Stimulated activated CD8-positive, alpha-beta memory T cell treated with anti-CD3 and anti-CD28 coated beads, Interleukin-12 subunit alpha, Interleukin-12 subunit beta, amount 100 ng/mL, for 24 hours (primary cell): ENCODE data around the gene NLRP13.
"Not testable (repeated sequence)": the region's sequence is repeated elsewhere in the genome, so short reads cannot be mapped to it uniquely, and the experiment has no call there.

Experiments used
- DNase-seq: peaks from one replicate; pipeline ENCODE4 v3.0.0-alpha.2; 2020; ENCODE audit errors: extremely low read depth

NLRP13 gene, protein sequence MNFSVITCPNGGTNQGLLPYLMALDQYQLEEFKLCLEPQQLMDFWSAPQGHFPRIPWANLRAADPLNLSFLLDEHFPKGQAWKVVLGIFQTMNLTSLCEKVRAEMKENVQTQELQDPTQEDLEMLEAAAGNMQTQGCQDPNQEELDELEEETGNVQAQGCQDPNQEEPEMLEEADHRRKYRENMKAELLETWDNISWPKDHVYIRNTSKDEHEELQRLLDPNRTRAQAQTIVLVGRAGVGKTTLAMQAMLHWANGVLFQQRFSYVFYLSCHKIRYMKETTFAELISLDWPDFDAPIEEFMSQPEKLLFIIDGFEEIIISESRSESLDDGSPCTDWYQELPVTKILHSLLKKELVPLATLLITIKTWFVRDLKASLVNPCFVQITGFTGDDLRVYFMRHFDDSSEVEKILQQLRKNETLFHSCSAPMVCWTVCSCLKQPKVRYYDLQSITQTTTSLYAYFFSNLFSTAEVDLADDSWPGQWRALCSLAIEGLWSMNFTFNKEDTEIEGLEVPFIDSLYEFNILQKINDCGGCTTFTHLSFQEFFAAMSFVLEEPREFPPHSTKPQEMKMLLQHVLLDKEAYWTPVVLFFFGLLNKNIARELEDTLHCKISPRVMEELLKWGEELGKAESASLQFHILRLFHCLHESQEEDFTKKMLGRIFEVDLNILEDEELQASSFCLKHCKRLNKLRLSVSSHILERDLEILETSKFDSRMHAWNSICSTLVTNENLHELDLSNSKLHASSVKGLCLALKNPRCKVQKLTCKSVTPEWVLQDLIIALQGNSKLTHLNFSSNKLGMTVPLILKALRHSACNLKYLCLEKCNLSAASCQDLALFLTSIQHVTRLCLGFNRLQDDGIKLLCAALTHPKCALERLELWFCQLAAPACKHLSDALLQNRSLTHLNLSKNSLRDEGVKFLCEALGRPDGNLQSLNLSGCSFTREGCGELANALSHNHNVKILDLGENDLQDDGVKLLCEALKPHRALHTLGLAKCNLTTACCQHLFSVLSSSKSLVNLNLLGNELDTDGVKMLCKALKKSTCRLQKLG

DNA sequence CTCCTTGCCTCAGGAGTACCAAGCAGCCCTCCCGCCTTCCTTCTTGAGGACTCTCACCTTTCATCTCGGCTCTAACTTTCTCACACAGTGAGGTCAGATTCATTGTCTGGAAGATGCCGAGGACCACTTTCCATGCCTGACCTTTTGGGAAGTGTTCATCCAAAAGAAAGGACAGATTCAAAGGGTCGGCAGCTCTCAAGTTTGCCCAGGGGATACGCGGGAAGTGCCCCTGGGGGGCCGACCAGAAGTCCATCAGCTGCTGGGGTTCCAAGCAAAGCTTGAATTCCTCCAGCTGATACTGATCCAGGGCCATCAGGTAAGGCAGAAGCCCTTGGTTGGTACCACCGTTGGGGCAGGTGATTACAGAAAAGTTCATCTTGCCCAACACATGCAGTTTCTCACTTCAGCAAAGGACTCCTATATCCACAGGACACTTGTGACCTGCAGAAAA lies at the start of gene NLRP13:
NLRP13 (minus strand) TSS at position 401 of the 451 bp plus-strand sequence; CDS start at position 376, 25 bp downstream.
- no peak for DNase-seq

DNA sequence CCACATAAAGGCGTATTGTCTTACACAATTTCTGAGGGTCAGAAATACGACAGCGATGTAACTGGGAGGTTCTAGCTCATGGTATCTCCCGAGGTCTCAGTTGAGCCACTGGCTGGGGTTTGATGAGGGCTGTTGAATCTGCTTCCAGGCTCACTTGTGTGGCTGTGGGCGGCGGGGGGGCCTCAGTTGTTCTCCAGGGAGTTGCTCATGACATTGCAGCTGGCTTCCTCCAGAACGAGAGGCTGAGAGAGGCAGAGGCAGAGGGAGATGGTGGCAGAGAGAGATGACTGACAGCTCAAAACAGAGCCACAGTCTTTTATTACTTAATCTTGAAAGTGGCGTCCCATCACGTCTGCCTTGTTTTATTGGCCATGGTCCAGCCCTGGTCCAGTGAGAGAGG lies 48.3 kb upstream of the NLRP13 start:
- no peak for DNase-seq

DNA sequence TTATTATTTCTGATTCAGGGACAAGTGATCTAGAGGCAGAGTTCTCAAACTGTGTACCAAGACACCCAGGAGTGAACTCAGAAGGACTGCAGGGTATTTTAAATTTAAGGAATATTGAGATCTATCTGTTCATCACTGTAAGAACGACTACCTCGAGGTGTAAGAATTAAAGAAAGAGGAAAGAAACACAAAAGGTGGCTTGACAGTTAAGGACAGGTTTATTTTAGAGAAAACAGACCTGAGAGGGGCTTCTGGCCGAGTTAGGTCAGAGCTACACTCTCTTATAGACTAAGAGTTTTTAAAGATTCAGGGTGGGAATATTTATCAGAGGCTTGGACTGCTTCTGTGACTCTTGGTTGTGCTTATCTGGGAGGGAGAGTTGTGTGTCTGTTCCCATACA lies 41.8 kb upstream of the NLRP13 start:
- DNase-seq, result no peak

DNA sequence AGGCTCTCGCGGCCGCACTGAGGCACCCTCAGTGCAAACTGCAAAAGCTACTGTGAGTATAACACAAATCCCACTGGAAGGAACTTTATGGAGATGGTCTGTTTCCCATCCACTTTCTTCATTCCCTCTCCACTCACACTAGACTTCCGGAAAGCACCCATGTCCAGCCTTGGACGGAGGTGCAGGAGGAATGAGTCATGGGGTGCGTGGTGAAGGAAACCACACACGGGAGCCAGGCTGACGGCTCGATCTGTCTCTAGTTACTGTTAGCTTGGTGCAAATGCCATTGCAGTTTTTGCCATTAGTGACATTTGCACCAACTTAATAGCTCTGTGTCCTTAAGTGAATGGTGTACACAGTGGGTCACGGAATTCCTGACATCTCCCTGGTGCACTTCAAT lies 30.1 kb upstream of the NLRP13 start:
- DNase-seq, result no peak

DNA sequence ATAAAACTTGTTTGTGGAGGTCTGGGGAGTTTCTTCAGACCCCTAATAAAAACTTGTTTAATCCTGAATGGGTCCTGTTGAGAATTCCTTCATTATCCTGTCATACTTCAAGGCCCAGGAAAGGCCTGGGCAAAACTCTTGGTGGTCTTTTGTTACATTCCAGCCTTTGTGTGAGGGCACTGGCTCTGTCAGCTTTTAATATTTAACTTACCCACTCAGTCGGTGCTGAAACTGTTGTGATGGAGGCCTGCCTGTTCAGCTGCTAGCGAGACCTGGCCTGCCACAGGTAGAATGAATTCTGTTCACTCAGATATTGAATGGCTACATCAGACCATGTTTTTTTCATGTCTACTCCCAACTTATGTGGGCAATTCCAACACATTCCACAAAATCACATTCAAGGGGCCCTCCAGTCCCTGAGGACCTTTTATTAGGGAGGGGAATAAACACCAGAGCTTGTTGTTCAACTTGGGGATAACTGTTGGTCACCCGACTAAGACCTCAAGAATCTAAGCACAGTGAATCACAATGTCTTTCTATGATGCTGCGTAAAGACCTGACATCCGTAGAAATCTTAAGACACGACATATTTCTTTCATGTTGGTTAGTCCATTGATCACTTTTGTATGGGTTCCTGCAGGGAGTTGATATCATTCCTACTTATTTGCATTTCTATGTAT lies 28.0 kb upstream of the NLRP13 start:
- DNase-seq, result no peak

DNA sequence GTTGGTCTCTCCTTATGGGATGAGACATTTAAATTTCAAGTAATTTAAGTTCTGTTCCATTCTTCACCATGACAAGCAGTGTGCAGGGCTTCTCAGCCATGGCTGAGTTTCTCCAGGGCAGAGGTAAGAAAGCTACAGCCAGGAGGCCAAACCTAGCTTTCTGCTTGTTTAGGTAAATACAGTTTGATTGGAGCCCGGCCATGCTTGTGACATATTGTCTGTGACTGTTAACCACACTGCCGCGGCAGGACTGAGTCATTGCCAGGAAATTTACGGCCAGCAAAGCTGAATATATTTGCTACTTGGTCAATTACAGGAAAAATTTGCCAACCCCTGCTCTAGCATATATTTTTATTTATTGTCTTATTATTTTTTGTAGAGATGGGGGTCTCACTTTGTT lies 26.2 kb upstream of the NLRP13 start:
- DNase-seq, result no peak

DNA sequence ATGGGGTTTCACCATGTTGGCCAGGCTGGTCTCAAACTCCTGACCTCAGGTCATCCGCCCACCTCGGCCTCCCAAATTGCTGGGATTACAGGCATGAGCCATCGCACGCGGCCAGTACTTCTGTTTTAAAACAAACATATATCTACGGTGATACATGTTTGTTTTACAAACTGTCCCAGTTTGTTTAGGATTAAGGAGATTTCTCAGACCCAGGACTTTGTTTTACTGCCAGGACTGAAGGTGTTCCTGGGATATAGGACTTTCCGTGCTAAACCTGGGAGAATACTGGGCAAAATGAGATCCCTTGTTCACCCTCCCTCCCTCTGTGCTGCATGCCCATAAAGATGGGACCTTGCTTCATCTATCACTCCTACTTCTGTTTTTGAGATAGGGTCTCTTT lies 24.3 kb upstream of the NLRP13 start:
- DNase-seq, result no peak

DNA sequence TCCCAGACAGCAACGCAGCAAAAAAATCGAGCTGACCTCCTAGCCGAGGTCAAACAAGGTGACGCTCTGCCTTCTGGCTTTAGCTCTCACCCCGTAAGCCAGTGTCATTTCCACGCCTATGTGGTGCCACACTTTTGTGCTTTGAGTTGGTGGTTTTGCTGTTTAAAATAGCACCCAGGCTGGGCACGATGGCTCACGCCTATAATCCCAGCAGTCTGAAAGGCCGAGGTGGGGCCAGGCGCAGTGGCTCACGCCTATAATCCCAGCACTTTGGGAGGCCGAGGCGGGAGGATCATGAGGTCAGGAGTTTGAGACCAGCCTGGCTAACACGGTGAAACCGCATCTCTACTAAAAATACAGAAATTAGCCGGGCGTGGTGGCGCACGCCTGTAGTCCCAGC lies 18.4 kb upstream of the NLRP13 start:
- not testable (repeated sequence) for DNase-seq

DNA sequence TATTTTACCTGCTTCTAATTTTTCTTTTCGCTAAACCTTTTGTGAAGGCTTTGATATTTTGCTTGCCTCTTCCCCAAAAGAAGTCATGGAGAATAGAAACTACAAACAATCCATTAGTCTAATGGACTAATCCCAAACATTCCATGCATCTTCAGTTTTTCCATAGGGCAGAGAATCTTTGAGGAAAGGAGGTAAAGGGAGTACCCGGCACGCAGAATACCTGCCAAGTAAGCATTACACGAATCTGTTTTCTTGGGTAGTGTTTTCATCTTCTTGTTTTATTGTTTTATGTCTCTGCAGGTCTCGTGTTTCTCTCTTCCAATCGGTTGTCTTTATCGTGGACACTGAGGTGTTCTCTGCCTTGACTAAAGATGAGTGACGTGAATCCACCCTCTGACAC lies 15.4 kb upstream of the NLRP13 start, which contains the start of gene NLRP8:
NLRP8 (plus strand) TSS at position 301 of the 400 bp plus-strand sequence.
- DNase-seq, result no peak

DNA sequence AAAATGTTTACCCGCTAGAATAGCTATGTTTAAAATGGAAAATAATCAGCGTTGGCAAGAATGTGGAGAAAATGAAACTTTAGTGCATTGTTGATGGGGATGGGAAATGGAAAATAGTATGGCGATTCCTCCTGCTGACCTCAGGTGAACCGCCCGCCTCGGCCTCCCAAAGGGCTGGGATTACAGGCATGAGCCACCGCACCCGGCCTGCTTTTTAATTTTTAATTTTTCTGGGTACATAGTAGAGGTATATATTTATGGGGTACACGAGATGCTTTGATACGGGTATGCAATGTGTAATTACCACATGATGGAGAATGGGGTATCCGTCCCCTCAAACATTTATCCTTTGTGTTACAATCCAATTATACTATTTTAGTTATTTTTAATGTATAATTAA lies 8.2 kb upstream of the NLRP13 start:
- DNase-seq, result no peak

DNA sequence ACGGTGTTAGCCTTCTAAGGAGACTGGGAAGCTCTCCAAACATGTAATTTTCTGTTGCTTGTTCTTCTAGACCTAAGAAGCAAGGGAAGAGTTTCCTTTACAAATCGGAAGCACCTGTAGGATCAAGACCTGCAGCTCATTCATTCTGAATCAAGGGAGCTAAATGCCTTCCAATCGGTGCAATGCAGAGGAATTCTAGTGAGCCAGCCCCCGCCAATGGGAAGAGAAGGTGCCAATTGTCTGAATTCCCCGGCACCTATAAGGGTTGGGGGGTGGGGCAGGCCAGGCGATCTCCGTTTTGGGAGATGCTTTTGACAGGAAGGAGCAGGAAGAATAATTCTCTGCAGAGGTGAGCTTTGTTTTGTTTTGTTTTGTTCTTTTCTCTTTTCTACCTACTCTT lies 7.1 kb upstream of the NLRP13 start:
- no peak for DNase-seq

DNA sequence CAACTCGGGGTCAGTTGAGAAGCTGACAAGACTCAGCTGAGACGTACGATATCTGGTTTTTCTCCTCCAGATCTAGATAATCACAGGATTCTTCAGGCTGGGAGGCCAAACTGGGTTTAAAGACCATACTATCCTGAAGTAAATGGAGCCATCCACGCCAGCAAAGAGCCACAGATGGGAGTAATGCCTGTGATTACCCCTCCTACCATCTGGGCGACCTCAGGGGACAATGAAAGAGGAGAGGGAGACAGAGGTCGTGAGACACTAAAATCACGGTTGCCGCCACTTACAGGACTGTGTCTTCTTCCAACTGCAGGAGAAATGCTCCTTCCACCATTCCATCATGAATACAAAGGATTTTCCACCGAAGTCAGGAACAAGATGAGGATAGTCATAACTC lies 3.1 kb upstream of the NLRP13 start:
- DNase-seq, result no peak

DNA sequence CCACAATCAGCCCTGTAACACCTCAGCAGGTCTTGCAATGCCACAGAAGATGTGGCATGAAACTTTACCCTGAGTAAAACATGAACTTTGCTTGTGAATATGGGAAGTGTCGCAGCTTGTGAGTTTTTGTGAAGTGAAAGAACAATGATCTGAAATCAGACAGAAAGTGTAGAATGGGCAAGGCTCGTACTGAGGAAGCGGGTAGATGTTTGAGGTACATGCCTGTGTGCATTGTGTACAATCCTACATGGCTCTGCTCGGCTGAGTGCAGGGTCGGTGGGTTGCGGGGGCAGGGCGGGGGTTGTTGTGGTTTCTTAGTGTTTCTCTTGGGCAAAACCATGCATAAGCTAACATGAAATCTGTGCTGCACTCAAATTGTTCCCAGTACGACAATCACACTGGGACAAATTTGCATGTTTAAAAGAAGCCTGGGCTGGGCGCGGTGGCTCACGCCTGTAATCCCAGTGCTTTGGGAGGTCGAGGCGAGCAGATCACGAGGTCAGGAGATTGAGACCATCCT lies 1.1 kb downstream of the NLRP13 start:
- DNase-seq, result no peak

DNA sequence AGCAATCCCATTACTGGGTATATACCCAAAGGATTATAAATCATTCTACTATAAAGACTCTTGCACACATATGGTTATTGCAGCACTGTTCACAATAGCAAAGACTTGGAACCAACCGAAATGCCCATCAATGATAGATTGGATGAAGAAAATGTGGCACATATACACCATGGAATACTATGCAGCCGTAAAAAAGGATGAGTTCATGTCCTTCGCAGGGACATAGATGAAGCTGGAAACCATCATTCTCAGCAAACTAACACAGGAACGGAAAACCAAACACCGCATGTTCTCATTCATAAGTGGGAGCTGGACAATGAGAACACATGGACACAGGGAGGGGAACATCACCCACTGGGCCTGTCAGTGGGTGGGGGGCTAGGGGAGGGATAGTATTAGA lies 2.9 kb downstream of the NLRP13 start:
- DNase-seq, result not testable (repeated sequence)

DNA sequence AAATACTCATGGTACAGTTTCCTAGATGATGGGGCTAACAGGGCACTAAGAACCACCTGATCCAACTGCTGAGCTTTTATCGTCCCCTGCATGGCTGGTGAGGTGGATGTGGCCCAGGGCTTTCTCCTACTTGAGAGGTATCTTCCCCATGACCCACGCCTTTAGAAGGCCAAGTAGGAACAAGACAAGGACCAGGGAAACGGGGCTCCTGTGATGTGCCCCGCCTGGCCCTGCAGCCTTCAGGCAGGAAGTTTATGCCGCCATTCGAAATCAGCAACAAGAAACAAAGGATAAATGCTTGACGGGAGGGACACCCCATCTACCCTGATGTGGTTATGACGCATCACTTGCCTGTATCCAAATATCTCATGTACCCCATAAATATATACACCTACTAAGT lies 4.1 kb downstream of the NLRP13 start:
- no peak for DNase-seq

DNA sequence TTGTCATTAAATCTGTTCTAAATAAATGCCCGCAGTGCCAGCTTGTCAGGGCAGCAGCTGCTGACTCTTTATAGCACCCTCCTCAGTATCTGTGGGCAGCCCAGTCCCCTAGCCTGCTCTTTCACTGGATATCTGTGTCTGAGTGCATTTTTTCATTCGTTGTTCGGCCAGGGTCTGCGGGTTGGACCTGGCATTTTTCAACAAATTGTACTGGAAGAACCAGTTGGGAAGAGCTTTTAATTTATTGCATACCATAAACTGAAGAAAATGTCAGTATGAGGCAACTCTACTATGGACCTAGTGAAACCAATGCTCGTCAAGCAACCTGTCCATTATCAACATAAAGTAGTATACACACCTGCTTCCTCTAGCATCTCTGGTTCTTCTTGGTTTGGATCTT lies 8.6 kb downstream of the NLRP13 start:
- DNase-seq, result no peak

DNA sequence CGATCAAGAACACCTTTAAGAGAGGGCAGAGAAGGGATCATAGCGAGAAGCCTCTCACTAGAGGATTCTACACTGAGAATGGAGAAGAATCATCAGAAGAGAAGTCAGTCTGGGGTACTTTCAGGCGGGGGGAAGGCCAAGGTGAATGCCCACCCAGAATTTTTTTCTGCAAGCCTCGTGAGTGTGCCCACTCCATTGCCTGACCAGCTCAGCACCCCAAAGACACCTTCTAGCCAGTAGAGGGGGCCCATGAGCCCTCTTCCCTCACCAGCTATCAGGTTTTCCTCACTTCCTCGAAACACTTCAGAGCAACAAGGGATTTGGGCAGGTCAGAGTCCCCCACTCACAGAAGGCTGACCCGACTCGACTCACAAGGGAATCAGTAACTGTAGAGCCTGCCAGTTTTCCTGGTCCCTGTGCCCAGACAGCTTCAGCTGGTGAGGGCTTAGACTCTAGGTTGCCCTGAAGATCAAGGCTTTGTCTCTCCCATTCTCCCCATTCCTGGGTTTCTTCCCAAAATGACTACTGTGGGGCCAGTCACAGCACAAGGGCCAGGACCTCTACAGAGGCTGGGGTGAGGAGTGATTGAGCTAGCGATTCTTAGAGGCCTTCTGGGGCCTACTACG lies 18.4 kb downstream of the NLRP13 start:
- DNase-seq, result no peak

DNA sequence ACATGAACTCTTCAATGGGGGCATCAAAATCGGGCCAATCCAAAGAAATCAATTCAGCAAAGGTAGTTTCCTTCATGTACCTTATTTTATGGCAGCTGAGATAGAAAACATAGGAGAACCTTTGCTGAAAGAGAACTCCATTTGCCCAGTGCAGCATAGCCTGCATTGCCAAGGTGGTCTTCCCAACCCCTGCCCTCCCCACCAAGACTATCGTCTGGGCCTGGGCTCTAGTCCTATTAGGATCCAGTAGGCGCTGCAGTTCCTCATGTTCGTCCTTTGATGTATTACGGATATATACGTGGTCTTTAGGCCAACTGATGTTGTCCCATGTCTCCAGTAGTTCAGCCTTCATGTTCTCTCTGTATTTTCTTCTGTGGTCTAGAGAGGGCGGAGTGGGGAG lies 19.2 kb downstream of the NLRP13 start:
- DNase-seq, result no peak

DNA sequence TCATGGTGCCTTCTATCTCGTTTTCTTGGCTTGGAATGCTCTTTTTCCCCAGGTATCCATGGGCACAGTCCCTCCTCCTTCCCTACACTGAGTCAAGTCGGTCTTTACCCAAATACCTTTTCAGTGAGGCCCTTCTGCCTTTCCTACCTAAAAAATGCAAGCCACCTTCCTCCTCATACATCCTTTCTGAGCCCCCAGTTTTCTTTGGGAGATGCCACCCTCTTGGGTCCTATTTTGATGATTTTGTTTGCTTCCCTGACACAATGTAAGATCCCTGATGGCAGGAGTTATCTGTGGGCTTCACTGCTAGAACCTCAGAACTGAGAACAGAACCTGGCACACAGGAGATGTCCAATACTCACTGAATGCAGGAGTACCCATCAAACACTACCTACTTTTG lies 22.3 kb downstream of the NLRP13 start:
- DNase-seq, result no peak

DNA sequence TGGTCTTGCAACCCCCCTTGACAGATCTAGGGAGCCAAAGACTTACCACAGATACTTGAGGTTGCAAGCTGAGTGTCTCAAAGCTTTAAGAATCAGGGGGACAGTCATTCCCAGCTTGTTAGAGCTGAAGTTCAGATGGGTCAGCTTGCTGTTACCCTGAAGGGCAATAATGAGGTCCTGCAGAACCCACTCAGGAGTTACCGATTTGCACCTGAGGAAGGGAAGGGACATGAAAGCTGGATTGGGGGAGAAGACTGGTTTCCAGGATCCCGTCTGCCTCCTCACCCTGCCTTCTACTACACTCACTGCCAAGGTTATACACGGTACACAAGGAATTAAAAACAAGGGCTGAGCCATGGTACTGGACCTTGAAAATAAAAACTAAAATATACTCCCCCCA lies 24.4 kb downstream of the NLRP13 start:
- DNase-seq, result no peak

DNA sequence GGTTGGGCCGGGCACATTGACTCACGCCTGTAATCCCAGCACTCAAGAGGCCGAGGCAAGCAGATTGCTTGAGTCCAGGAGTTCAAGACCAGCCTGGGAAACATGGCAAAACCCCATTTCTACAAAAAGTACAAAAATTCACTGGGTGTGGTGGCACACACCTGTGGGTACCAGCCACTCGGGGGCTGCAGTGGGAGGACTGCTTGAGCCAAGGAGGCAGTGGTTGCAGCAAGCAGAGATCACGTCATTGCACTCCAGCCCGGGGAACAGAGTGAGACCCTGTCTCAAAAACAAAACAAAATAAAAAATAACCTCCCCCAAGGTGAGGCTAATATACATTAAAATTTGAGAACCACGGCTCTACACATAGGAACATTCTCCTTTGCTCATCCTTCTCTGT lies 24.9 kb downstream of the NLRP13 start:
- DNase-seq, result no peak
